Mucosa of rectum (tissue), 2 donors: ENCODE results near the gene UBASH3A.
A peak's percentile ranks its signal among the peaks of the same experiment; 100 is the strongest.

ENCODE experiments used
- H3K27ac ChIP-seq, 2 donors: one replicate each; pipeline ENCODE4 v1.7.0; 2013; ENCODE audit warnings: inconsistent platforms in 2 of 2, low read depth in 2 of 2, low read length in 2 of 2
- H3K27me3 ChIP-seq, 2 donors: one replicate each; pipeline ENCODE4 v1.7.0; 2013; ENCODE audit warnings: low read length in 2 of 2; ENCODE audit not compliant: control insufficient read depth in 2 of 2, insufficient read depth in 2 of 2
- H3K36me3 ChIP-seq, 2 donors: one replicate each; pipeline ENCODE4 v1.7.0; 2013; ENCODE audit warnings: low read length in 2 of 2; ENCODE audit not compliant: control insufficient read depth in 2 of 2, insufficient read depth in 2 of 2
- H3K4me1 ChIP-seq, 2 donors: one replicate each; pipeline ENCODE4 v1.7.0; 2013; ENCODE audit warnings: low read length in 2 of 2, mild to moderate bottlenecking in 1 of 2; ENCODE audit not compliant: control insufficient read depth in 2 of 2, insufficient read depth in 2 of 2
- H3K4me3 ChIP-seq, 2 donors: one replicate each; pipeline ENCODE4 v1.7.0; 2013; ENCODE audit warnings: low read length in 2 of 2
- H3K9ac ChIP-seq, 2 donors: one replicate each; pipeline ENCODE4 v1.7.0; 2013; ENCODE audit warnings: low read length in 2 of 2, low read depth in 1 of 2, mild to moderate bottlenecking in 1 of 2
- H3K9me3 ChIP-seq, 2 donors: one replicate each; pipeline ENCODE4 v1.7.0; 2013; ENCODE audit warnings: low read length in 2 of 2; ENCODE audit not compliant: control insufficient read depth in 2 of 2
- donor health status: healthy.
- donor health status: Normal muscosa, but diverticular disease.

Gene UBASH3A

DNA sequence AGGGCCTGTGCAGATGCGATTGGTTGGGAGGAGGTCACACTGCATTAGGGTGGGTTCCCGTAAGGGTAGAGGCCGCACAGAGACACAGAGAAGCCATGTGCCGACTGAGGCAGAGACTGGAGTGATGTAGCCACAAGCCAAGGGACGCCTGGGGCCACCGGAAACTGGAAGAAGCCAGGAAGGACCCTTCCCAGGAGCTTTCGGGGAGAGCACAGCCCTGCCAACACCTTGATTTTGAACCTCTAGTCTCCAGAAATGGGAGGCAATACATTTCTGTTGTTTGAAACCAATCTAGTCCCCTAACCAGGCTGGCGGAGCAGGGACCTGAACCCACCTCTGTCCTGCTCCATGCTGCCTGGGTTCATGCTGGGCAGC, 10.8 kb downstream of the UBASH3A start:
- no peaks in the 10 kb centered on the region for H3K36me3 ChIP-seq
- H3K27me3 ChIP-seq = no peaks in the 10 kb centered on the region
- no peak overlapping the region for H3K27ac ChIP-seq
- H3K4me3 ChIP-seq = no peak overlapping the region
- no peak overlapping the region for H3K9ac ChIP-seq
- no peaks in the 10 kb centered on the region for H3K9me3 ChIP-seq
- H3K4me1 ChIP-seq = no peaks in the 10 kb centered on the region

- no peaks in the 10 kb centered on the region for H3K36me3 ChIP-seq
- no peaks in the 10 kb centered on the region for H3K27me3 ChIP-seq
- no peak overlapping the region for H3K4me3 ChIP-seq
- no peaks in the 10 kb centered on the region for H3K9me3 ChIP-seq
- peak overlapping the region in 1 of 2 donors; percentile 4 for H3K27ac ChIP-seq
- no peaks in the 10 kb centered on the region for H3K4me1 ChIP-seq
- H3K9ac ChIP-seq = peak overlapping the region in 1 of 2 donors; percentile 32
These were observed 11.4 kb downstream of the UBASH3A start for GRCh38 chr21:42414928-42415769.

- no peak overlapping the region for H3K4me3 ChIP-seq
- H3K9me3 ChIP-seq = no peaks in the 10 kb centered on the region
- H3K36me3 ChIP-seq = no peaks in the 10 kb centered on the region
- H3K4me1 ChIP-seq = no peaks in the 10 kb centered on the region
- peaks cover 0 to 2% of the 10 kb centered on the region in 2 donors for H3K27me3 ChIP-seq
- no peak overlapping the region for H3K9ac ChIP-seq
- no peak overlapping the region for H3K27ac ChIP-seq
These were observed 13.8 kb downstream of the UBASH3A start for GRCh38 chr21:42417533-42417932.

GRCh38 chr21:42418886-42419285, 15.2 kb downstream of the UBASH3A start:
- no peak overlapping the region for H3K9ac ChIP-seq
- H3K4me1 ChIP-seq = no peaks in the 10 kb centered on the region
- peaks cover 0 to 2% of the 10 kb centered on the region in 2 donors for H3K27me3 ChIP-seq
- H3K9me3 ChIP-seq = no peaks in the 10 kb centered on the region
- H3K27ac ChIP-seq = no peak overlapping the region
- H3K4me3 ChIP-seq = no peak overlapping the region
- H3K36me3 ChIP-seq = no peaks in the 10 kb centered on the region

DNA sequence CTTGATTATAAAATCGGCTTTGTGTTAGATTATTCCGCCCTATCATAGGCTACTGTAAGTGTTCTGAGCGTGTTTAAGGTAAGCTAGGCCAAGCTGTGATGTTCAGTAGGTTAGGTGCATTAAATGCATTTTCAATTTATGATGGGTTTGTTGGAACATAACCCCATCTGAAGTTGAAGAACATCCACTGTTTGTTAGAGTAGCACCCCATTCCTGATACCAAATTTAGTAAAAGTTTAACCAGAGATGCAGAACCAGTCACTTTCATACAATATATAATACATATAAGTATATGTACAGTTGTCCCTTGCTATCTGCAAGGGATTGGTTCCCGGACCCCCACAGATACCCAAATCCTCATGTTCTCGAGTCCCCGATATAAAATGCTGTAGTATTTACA, 16.1 kb downstream of the UBASH3A start:
- no peak overlapping the region for H3K9ac ChIP-seq
- no peaks in the 10 kb centered on the region for H3K36me3 ChIP-seq
- peaks cover 0 to 5% of the 10 kb centered on the region in 2 donors for H3K27me3 ChIP-seq
- H3K9me3 ChIP-seq = no peaks in the 10 kb centered on the region
- H3K4me1 ChIP-seq = no peaks in the 10 kb centered on the region
- H3K4me3 ChIP-seq = no peak overlapping the region
- no peak overlapping the region for H3K27ac ChIP-seq

DNA sequence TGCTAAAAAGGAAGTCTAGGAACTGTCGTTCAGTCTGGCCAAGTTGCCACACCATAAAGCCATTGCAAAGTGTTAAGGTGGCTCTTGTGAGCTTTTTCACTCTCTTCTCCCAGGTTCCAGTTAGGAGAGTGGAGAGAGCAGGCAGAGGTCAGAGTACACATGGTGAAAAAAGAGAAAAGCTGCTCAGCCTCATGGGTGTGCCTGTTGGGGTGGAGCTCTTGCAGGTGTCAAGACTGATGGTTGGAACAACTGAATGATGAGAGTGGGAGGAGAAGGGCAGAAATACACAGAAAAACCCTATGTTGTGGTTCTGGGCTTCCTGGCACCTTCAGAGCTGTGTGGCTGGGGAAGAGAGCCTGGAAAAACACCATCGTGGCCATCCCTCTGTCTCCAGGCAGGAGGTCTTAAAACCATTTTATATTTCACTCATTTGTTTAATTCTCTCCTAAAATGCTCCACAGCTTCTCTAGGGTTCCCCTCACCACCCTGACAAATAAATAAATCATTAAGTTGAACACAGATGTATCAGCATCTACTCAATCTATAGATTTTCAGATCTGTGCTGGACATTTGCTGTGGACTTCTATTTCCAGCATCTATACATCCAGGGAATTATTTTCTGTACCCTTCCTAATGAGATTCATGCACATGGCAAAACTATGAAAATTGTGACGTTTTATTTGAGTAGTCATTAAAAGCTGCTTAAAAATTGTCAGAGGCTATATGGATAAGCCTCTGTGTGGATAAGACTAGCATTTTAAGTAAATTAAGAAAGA, 17.5 kb downstream of the UBASH3A start:
- peaks cover 0 to 5% of the 10 kb centered on the region in 2 donors for H3K27me3 ChIP-seq
- no peaks in the 10 kb centered on the region for H3K4me1 ChIP-seq
- H3K4me3 ChIP-seq = no peak overlapping the region
- H3K9me3 ChIP-seq = no peaks in the 10 kb centered on the region
- H3K9ac ChIP-seq = no peak overlapping the region
- no peak overlapping the region for H3K27ac ChIP-seq
- H3K36me3 ChIP-seq = no peaks in the 10 kb centered on the region

GRCh38 chr21:42423197-42423675, 19.5 kb downstream of the UBASH3A start:
- Histone ChIP-seq H3K36me3 (no peaks in the 10 kb centered on the region), H3K4me1 (peaks cover 0 to 6% of the 10 kb centered on the region in 2 donors), H3K27me3 (peaks cover 0 to 5% of the 10 kb centered on the region in 2 donors), H3K9ac (no peak overlapping the region), H3K9me3 (no peaks in the 10 kb centered on the region), H3K4me3 (no peak overlapping the region), H3K27ac (no peak overlapping the region)

- Histone ChIP-seq H3K27me3 (peaks cover 0 to 5% of the 10 kb centered on the region in 2 donors), H3K27ac (no peak overlapping the region), H3K4me3 (no peak overlapping the region), H3K36me3 (no peaks in the 10 kb centered on the region), H3K9me3 (no peaks in the 10 kb centered on the region), H3K9ac (no peak overlapping the region), H3K4me1 (peaks cover 0 to 6% of the 10 kb centered on the region in 2 donors)
These were observed 20.0 kb downstream of the UBASH3A start for GRCh38 chr21:42423685-42424084.

GRCh38 chr21:42424914-42425541, 21.3 kb downstream of the UBASH3A start:
- Histone ChIP-seq H3K27ac (peak overlapping the region; percentile 26 to 35), H3K36me3 (no peaks in the 10 kb centered on the region), H3K4me3 (no peak overlapping the region), H3K9me3 (no peaks in the 10 kb centered on the region), H3K9ac (no peak overlapping the region), H3K27me3 (peaks cover 0 to 5% of the 10 kb centered on the region in 2 donors), H3K4me1 (peaks cover 0 to 6% of the 10 kb centered on the region in 2 donors)

DNA sequence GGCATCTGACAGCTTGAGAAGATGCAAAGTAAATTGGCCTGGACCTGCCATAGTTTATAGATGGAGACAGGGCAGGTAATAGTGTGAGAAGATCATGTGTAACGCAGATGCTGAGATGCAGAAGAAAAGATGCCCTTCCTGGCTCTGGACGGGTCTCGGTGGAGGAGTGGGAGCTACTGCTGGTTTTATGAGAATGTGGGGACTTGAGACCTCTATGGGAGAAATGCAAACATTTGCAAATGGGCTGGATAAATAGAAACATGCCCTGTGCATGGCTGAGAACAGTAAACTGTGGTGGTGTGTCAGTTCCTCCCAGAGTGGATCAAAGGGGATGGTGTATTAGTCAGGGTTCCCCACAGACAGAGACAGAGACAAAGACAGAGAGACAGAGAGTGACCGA, 21.9 kb downstream of the UBASH3A start:
- Histone ChIP-seq H3K27me3 (peaks cover 0 to 5% of the 10 kb centered on the region in 2 donors), H3K9ac (no peak overlapping the region), H3K4me1 (peaks cover 0 to 6% of the 10 kb centered on the region in 2 donors), H3K4me3 (no peak overlapping the region), H3K9me3 (no peaks in the 10 kb centered on the region), H3K36me3 (no peaks in the 10 kb centered on the region), H3K27ac (no peak overlapping the region)
